ENCODE data around the gene FAM20B.
A peak's percentile ranks its signal among the peaks of the same experiment; 100 is the strongest.

Gene FAM20B

DNA sequence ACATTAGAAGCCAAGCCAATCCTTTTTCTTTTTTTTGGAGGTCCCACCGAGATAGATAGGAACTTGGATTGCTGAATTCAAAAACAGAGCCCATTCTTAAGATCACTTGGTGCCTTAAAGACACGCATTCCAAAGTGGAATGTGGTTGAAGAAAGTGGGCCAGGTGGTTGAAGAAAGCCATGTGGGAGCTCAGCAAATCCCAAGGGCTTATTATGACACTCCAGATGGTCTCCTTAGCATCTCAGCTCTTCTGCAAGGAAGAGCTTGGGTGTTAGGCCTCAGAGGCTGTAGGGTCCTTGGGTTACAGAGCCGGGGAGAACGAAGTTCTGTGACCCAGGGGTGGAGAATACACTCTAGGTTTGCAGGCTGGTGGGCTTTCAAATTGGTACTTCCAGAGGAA is 69.7 kb downstream of the FAM20B start:
- DNase-seq (ENCODE audit: low read depth in 1 of 2, low spot score in 1 of 2), result no peak
- in situ Hi-C loops (cut with HindIII; ENCODE audit: low pct_unique_long_range_greater_than_20kb, low sequenced_read_pairs), result no loop called here
- no peak for TF ChIP-seq JUND (IDR thresholded peaks at IDR 0.05; ENCODE audit: low read depth)

- in situ Hi-C loops (cut with HindIII; ENCODE audit: low pct_unique_long_range_greater_than_20kb, low sequenced_read_pairs), result no loop called here
Observed at GRCh38 chr1:179095924-179096323, 70.2 kb downstream of the FAM20B start.

GRCh38 chr1:179099891-179100290 is 74.2 kb downstream of the FAM20B start:
- TF ChIP-seq JUND (IDR thresholded peaks at IDR 0.05; ENCODE audit: low read depth), result no peak
- no peak for DNase-seq (ENCODE audit: low read depth in 1 of 2, low spot score in 1 of 2)
- in situ Hi-C loops (cut with HindIII; ENCODE audit: low pct_unique_long_range_greater_than_20kb, low sequenced_read_pairs), result no loop called here

More at GRCh38 chr1:179095924-179096323, 70.2 kb downstream of the FAM20B start:
- no peak for TF ChIP-seq JUND (IDR thresholded peaks at IDR 0.05; ENCODE audit: low read depth)
- no peak for DNase-seq (ENCODE audit: low read depth in 1 of 2, low spot score in 1 of 2)

DNA sequence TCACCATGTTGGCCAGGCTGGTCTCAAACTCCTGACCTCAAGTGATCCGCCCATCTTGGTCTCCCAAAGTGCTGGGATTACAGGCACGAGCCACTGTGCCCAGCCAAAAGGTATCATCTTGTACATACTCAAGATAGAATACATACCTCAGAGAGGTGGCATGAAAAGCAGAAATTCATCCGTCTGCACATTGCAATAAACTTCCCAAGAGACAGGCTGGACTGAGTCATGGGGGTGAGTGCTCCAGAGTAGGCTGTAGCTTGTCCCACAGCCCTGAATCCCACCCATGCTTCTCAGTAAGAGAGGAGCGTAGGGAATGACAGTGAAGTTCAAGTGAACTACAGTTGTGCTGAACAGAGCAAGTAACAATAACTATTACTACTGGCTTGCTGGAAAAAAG is 75.9 kb downstream of the FAM20B start:
- in situ Hi-C loops (cut with HindIII; ENCODE audit: low pct_unique_long_range_greater_than_20kb, low sequenced_read_pairs), result no loop called here
- no peak for DNase-seq (ENCODE audit: low read depth in 1 of 2, low spot score in 1 of 2)
- no peak for TF ChIP-seq JUND (IDR thresholded peaks at IDR 0.05; ENCODE audit: low read depth)

DNA sequence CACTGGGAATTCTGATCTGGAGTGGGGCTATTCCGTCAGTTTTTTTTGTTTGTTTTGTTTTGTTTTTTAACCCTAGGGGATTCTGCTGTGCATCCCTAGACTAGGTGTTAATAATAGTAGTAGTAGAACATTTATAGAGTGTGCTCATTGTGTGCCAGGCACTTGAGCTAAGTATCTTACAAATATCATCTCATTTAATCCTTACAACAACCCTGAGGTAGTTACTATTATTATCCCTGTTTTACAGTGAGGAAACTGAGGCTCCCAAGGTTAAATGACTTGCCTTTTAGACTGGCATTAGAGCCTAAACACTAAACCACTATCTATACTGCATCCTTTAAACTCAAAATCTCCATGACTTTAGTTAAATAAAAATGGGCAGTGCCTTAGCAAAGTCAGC is 78.3 kb downstream of the FAM20B start:
- TF ChIP-seq JUND (IDR thresholded peaks at IDR 0.05; ENCODE audit: low read depth), result no peak
- in situ Hi-C loops (cut with HindIII; ENCODE audit: low pct_unique_long_range_greater_than_20kb, low sequenced_read_pairs), result no loop called here
- no peak for DNase-seq (ENCODE audit: low read depth in 1 of 2, low spot score in 1 of 2)

DNA sequence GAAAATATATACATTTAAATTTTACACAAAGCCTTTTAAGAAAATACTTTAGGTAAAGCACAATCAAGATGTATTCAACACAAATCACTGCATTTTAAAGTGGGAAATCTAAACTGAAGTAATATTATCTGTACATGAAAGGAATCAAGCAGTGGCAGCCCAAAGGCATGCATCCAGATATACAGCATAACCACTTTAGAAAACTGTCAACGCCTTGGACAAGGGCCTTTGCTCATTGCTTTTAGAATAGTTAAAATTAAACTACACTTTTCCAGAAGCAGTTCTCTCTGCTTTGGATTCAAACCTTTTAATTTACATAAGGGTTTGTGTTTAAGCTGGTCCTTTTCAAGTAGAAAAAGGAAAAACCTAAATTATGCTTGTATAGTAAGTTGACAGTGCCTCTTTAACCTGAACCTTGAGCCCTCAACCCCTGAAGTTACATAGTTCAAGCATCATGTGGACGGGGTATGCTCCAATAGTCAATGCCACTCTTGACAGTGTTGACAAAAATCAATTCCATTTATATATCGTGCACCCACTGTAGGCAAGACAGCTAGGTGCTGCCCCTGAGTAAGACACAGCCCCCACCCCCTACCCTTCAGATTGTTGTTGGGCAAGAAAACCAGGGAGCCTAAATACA is 79.0 kb downstream of the FAM20B start:
- in situ Hi-C loops (cut with HindIII; ENCODE audit: low pct_unique_long_range_greater_than_20kb, low sequenced_read_pairs), result no loop called here
- no peak for DNase-seq (ENCODE audit: low read depth in 1 of 2, low spot score in 1 of 2)
- no peak for TF ChIP-seq JUND (IDR thresholded peaks at IDR 0.05; ENCODE audit: low read depth)

DNA sequence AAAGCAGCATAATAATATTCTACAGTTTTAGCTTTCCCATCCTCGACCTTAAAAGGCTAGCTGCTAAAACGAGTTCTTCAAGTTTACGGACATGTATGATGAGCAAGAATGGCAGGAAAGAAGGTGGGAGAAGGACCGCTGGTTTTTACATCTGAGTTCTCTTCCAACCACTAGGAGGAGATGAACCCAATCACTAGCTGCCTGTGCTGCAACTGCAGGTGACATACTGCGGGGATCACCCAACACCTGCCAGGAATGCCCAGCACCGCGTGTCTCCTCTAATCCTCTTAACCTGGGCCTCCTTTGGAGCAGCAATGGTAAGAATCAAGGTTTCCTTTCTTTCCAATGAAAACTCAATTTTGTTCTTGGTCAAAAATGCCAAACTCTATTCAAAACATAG is 79.7 kb downstream of the FAM20B start:
- in situ Hi-C loops (cut with HindIII; ENCODE audit: low pct_unique_long_range_greater_than_20kb, low sequenced_read_pairs), result no loop called here
- DNase-seq (ENCODE audit: low read depth in 1 of 2, low spot score in 1 of 2), result peak; percentile 65 to 82
- no peak for TF ChIP-seq JUND (IDR thresholded peaks at IDR 0.05; ENCODE audit: low read depth)

GRCh38 chr1:179107706-179108629 is 82.3 kb downstream of the FAM20B start:
- in situ Hi-C loops (cut with HindIII; ENCODE audit: low pct_unique_long_range_greater_than_20kb, low sequenced_read_pairs), result no loop called here
- DNase-seq (ENCODE audit: low read depth in 1 of 2, low spot score in 1 of 2), result no peak

DNA sequence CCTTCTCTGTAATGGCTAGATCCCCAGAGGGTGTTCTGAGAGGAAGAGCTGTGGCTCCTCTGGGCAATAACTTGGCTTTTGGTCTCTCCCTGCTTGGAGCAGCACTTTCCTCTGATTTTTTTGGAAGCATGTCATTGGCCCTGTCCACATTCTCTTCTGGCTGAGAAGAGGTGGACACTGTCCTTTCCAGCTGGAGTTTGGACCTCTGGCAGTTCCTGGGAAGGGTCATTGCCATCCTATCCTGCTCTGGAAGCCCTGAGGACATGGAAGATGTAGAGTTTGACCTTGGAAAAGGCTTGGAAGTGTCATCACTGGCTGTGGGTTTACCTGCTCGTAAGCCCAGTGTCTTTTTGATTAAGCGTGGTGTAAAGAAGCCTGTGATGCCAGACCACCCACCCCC is 83.0 kb downstream of the FAM20B start:
- in situ Hi-C loops (cut with HindIII; ENCODE audit: low pct_unique_long_range_greater_than_20kb, low sequenced_read_pairs), result no loop called here
- DNase-seq (ENCODE audit: low read depth in 1 of 2, low spot score in 1 of 2), result no peak
- TF ChIP-seq JUND (IDR thresholded peaks at IDR 0.05; ENCODE audit: low read depth), result no peak

More at GRCh38 chr1:179107706-179108629, 82.3 kb downstream of the FAM20B start:
- TF ChIP-seq JUND (IDR thresholded peaks at IDR 0.05; ENCODE audit: low read depth), result no peak

DNA sequence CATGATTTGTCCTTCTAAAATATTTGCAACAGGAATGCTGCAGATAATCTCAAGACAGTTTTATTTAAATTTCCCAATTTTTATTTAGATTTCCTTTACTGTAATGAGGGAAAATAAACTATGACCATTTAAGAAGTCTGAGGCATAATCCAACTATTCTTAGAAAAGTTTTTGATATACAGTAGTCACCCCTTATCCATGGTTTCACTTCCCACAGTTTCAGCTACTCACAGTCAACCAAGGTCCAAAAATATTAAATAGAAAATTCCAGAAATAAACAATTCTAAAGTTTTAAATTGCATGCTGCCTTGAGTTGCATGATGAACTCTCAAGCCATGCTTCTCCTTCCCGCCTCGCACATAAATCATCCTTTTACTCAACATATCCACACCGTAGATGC is 89.5 kb downstream of the FAM20B start:
- in situ Hi-C loops (cut with HindIII; ENCODE audit: low pct_unique_long_range_greater_than_20kb, low sequenced_read_pairs), result no loop called here
- DNase-seq (ENCODE audit: low read depth in 1 of 2, low spot score in 1 of 2), result no peak

DNA sequence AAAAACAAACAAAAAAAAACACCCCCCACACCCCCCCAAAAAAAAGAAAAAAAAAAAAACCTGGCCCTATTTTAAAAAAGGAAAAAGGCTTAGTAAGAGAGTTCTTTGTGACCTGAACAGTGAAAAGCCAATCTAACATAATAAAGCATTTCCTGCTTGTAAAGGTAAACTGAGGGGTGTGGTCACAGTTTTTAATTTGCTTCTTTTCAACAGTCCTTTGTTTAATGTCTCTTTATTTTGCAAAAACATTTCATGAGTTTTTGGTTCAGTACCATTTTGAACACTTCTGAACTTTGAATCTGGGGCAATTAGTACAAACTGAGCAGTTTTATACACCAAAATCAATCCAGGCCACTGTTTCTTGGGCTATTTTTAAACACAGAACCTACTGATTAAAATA is 93.8 kb downstream of the FAM20B start:
- TF ChIP-seq JUND (IDR thresholded peaks at IDR 0.05; ENCODE audit: low read depth), result no peak
- DNase-seq (ENCODE audit: low read depth in 1 of 2, low spot score in 1 of 2), result no peak
- in situ Hi-C loops (cut with HindIII; ENCODE audit: low pct_unique_long_range_greater_than_20kb, low sequenced_read_pairs), result no loop called here

More for the DNA sequence above, 89.5 kb downstream of the FAM20B start:
- TF ChIP-seq JUND (IDR thresholded peaks at IDR 0.05; ENCODE audit: low read depth), result no peak

GRCh38 chr1:179120736-179121135 is 95.0 kb downstream of the FAM20B start:
- DNase-seq (ENCODE audit: low read depth in 1 of 2, low spot score in 1 of 2), result no peak
- no peak for TF ChIP-seq JUND (IDR thresholded peaks at IDR 0.05; ENCODE audit: low read depth)
- in situ Hi-C loops (cut with HindIII; ENCODE audit: low pct_unique_long_range_greater_than_20kb, low sequenced_read_pairs), result no loop called here

All from T47D (cell line).